ENCODE measurements around the gene SHANK1. TPM values are rescaled to one million over a fixed set of nuclear protein-coding genes. Genes with fewer than 3 reads are reported as not detected.

The SHANK1 gene
- total and polyA plus RNA-seq, 2 donors (not counting 3 experiments of a cell fraction or from before 2014, with no cell fraction given): 0.66 to 1.9 TPM

- H3K4me1 ChIP-seq (ENCODE audit: control insufficient read depth, extremely low read depth, insufficient read depth, low read length): peaks cover 15% of the 10 kb centered on the region
- H3K9me3 ChIP-seq (replicated peaks; ENCODE audit: control insufficient read depth, insufficient read depth, low read length): no peaks in the 10 kb centered on the region
- peak overlapping the region in 1 of 3 experiments; percentile 36 for H3K4me3 ChIP-seq (replicated peaks in 1 of 3; ENCODE audit: insufficient read depth in 1 of 3, low read depth in 1 of 3, low read length in 3 of 3)
- CTCF ChIA-PET: interaction anchor here (1.0 kb wide), 2 partner anchors 14 to 16 kb away, joined by 3 to 7 read pairs; no protein-coding TSS in a partner anchor
- H3K36me3 ChIP-seq (ENCODE audit: control insufficient read depth in 2 of 2, extremely low read depth in 1 of 2, insufficient read depth in 2 of 2, low read length in 2 of 2): no peaks in the 10 kb centered on the region
- DNase-seq (ENCODE audit: low read depth, low spot score): no peak
- H3K27me3 ChIP-seq (ENCODE audit: control insufficient read depth in 2 of 2, insufficient read depth in 2 of 2, low read length in 2 of 2): peaks cover 3 to 7% of the 10 kb centered on the region in 2 experiments
- POLR2A ChIA-PET: no interaction called here
- H2AFZ ChIP-seq (ENCODE audit: low read depth, low read length): no peak overlapping the region
- FAIRE-seq: no peak
- no peaks in the 10 kb centered on the region for H3K79me2 ChIP-seq (ENCODE audit: control insufficient read depth, insufficient read depth, low read length)
- no peak overlapping the region for H3K9ac ChIP-seq (replicated peaks; ENCODE audit: extremely low read depth, insufficient read depth, low read length)
- H3K27ac ChIP-seq (ENCODE audit: insufficient read depth, low read depth, low read length): no peak overlapping the region
- BruUV-seq (replicated peaks): no TSS peak
- H3K4me2 ChIP-seq (ENCODE audit: insufficient read depth, low read length): no peak overlapping the region
- intact Hi-C loops (cut with micrococcal nuclease) (no loop called here), dilution Hi-C loops (cut with MboI; ENCODE audit: extremely low pct_ligation_motif_present, low sequenced_read_pairs) (no loop called here)
- no peaks in the 10 kb centered on the region for H3K9me1 ChIP-seq (replicated peaks; ENCODE audit: control insufficient read depth, extremely low read depth, insufficient read depth, low read length)
- H4K20me1 ChIP-seq (replicated peaks; ENCODE audit: control insufficient read depth, extremely low read depth, insufficient read depth, low read length): no peaks in the 10 kb centered on the region
- TF ChIP-seq MYC (IDR thresholded peaks at IDR 0.05; ENCODE audit: low read depth, low read length) (no peak), POLR2A (IDR thresholded peaks at IDR 0.05; ENCODE audit: low read depth, low read length) (no peak)
These were observed 525 bp downstream of the SHANK1 start for GRCh38 chr19:50719119-50719435.

- Histone ChIP-seq H2AFZ (ENCODE audit: low read depth, low read length) (no peak overlapping the region), H3K27me3 (ENCODE audit: control insufficient read depth in 2 of 2, insufficient read depth in 2 of 2, low read length in 2 of 2) (peaks cover 3 to 7% of the 10 kb centered on the region in 2 experiments), H3K36me3 (ENCODE audit: control insufficient read depth in 2 of 2, extremely low read depth in 1 of 2, insufficient read depth in 2 of 2, low read length in 2 of 2) (no peaks in the 10 kb centered on the region), H3K27ac (ENCODE audit: insufficient read depth, low read depth, low read length) (no peak overlapping the region), H4K20me1 (replicated peaks; ENCODE audit: control insufficient read depth, extremely low read depth, insufficient read depth, low read length) (no peaks in the 10 kb centered on the region), H3K9me1 (replicated peaks; ENCODE audit: control insufficient read depth, extremely low read depth, insufficient read depth, low read length) (no peaks in the 10 kb centered on the region), H3K4me2 (ENCODE audit: insufficient read depth, low read length) (no peak overlapping the region), H3K4me1 (ENCODE audit: control insufficient read depth, extremely low read depth, insufficient read depth, low read length) (peaks cover 9% of the 10 kb centered on the region), H3K9me3 (replicated peaks; ENCODE audit: control insufficient read depth, insufficient read depth, low read length) (no peaks in the 10 kb centered on the region), H3K9ac (replicated peaks; ENCODE audit: extremely low read depth, insufficient read depth, low read length) (no peak overlapping the region), H3K4me3 (replicated peaks in 1 of 3; ENCODE audit: insufficient read depth in 1 of 3, low read depth in 1 of 3, low read length in 3 of 3) (peak overlapping the region in 1 of 3 experiments; percentile 36), H3K79me2 (ENCODE audit: control insufficient read depth, insufficient read depth, low read length) (no peaks in the 10 kb centered on the region)
- BruUV-seq (replicated peaks): no TSS peak
- ChIA-PET POLR2A (no interaction called here), CTCF (interaction anchor here (1.0 kb wide), 2 partner anchors 13 to 15 kb away, joined by 3 to 7 read pairs; no protein-coding TSS in a partner anchor)
- FAIRE-seq (no peak), DNase-seq (ENCODE audit: low read depth, low spot score) (no peak)
- intact Hi-C loops (cut with micrococcal nuclease): no loop called here
- TF ChIP-seq POLR2A (IDR thresholded peaks at IDR 0.05; ENCODE audit: low read depth, low read length) (no peak), POLR2AphosphoS5 (IDR thresholded peaks at IDR 0.05; ENCODE audit: insufficient read depth, low read depth, low read length) (no peak), EZH2 (IDR thresholded peaks at IDR 0.05; ENCODE audit: borderline replicate concordance, low read depth, low read length, severe bottlenecking) (peak; percentile 60), CTCF (IDR thresholded peaks at IDR 0.05; ENCODE audit: extremely low read depth in 1 of 2, insufficient read depth in 1 of 2, low read depth in 1 of 2, low read length in 2 of 2) (no peak), JUN (IDR thresholded peaks at IDR 0.05; ENCODE audit: borderline replicate concordance, insufficient read depth, insufficient read length, low read depth) (no peak)
- dilution Hi-C loops (cut with MboI; ENCODE audit: extremely low pct_ligation_motif_present, low sequenced_read_pairs): no loop called here
These were observed 1.1 kb downstream of the SHANK1 start for GRCh38 chr19:50718255-50719118.

Measured in endothelial cell of umbilical vein (primary cell).